GM12878 (cell line): ENCODE results near the gene RAB8A. TPM values are rescaled to one million over a fixed set of nuclear protein-coding genes. Genes with fewer than 3 reads are reported as not detected.

Experiments
- BHLHE40 ChIP-seq, 2 experiments: fragments of 450-650 bp in 1 of 2; IDR thresholded peaks; 2 replicates each; pipeline ENCODE4 v1.6.1; 2011 to 2017; ENCODE audit warnings: low read depth in 2 of 2, borderline replicate concordance in 1 of 2, improper control_type of control experiment in 1 of 2, low read length in 1 of 2, mild to moderate bottlenecking in 1 of 2
- E2F4 ChIP-seq: IDR thresholded peaks from 2 replicates; pipeline ENCODE4 v1.6.1; 2012; ENCODE audit warnings: low read depth, low read length, improper control_type of control experiment
- ELK1 ChIP-seq: IDR thresholded peaks from 2 replicates; pipeline ENCODE4 v1.6.1; 2012; ENCODE audit warnings: low read depth, low read length, improper control_type of control experiment
- ETV6 ChIP-seq, 2 experiments: fragments of 450-650 bp in 1 of 2; IDR thresholded peaks in 1 of 2; conservative IDR thresholded peaks in 1 of 2; 2 replicates each; pipeline ENCODE4 v1.6.1; 2014; ENCODE audit warnings: antibody characterized with exemption in 1 of 2, borderline replicate concordance in 1 of 2, low read depth in 1 of 2, mild to moderate bottlenecking in 1 of 2, moderate library complexity in 1 of 2
- GABPA ChIP-seq: IDR thresholded peaks from 2 replicates; pipeline ENCODE4 v1.6.1; 2014; ENCODE audit warnings: antibody characterized with exemption, low read depth, mild to moderate bottlenecking, inconsistent platforms
- HDAC2 ChIP-seq: fragments of 200-600 bp; sonication (generic); IDR thresholded peaks from 2 replicates; pipeline ENCODE4 v1.6.1; 2017
- HDAC6 ChIP-seq: fragments of 200-600 bp; sonication (generic); IDR thresholded peaks from one replicate; pipeline ENCODE4 v1.8.0; 2017; ENCODE audit warnings: antibody characterized with exemption; ENCODE audit not compliant: unreplicated experiment
- JUNB ChIP-seq: IDR thresholded peaks from 2 replicates; pipeline ENCODE4 v1.6.1; 2016; ENCODE audit warnings: antibody characterized with exemption, mild to moderate bottlenecking
- NFYB ChIP-seq: IDR thresholded peaks from 2 replicates; pipeline ENCODE4 v1.6.1; 2011; ENCODE audit warnings: low read depth, mild to moderate bottlenecking, low read length, improper control_type of control experiment, moderate library complexity; ENCODE audit not compliant: insufficient read depth
- PAX8 ChIP-seq: fragments of 450-650 bp; IDR thresholded peaks from 2 replicates; pipeline ENCODE4 v1.6.1; 2017; ENCODE audit warnings: mild to moderate bottlenecking, moderate library complexity
- PKNOX1 ChIP-seq: fragments of 450-650 bp; IDR thresholded peaks from 2 replicates; pipeline ENCODE4 v1.6.1; 2016; ENCODE audit warnings: mild to moderate bottlenecking
- RAD21 ChIP-seq: IDR thresholded peaks from 2 replicates; pipeline ENCODE4 v1.6.1; 2011; ENCODE audit warnings: mild to moderate bottlenecking, low read depth, low read length, moderate library complexity; ENCODE audit not compliant: insufficient read depth
- SMAD1 ChIP-seq: fragments of 450-650 bp; IDR thresholded peaks from 2 replicates; pipeline ENCODE4 v1.6.1; 2018; ENCODE audit warnings: mild to moderate bottlenecking, low read depth; ENCODE audit not compliant: partially characterized antibody
- STAT1 ChIP-seq: fragments of 450-650 bp; conservative IDR thresholded peaks from 2 replicates; pipeline ENCODE4 v1.6.1; 2014; ENCODE audit warnings: antibody characterized with exemption, mild to moderate bottlenecking
- TAF1 ChIP-seq: IDR thresholded peaks from 2 replicates; pipeline ENCODE4 v1.6.1; 2011; ENCODE audit warnings: mild to moderate bottlenecking, low read depth, low read length, borderline replicate concordance
- ZNF24 ChIP-seq: fragments of 450-650 bp; IDR thresholded peaks from 2 replicates; pipeline ENCODE4 v1.6.1; 2017; ENCODE audit warnings: antibody characterized with exemption, mild to moderate bottlenecking
- ZNF274 ChIP-seq: IDR thresholded peaks from one replicate; pipeline ENCODE4 v1.8.0; 2011; ENCODE audit not compliant: insufficient read length, insufficient read depth
- ZNF622 ChIP-seq: fragments of 450-650 bp; IDR thresholded peaks from 2 replicates; pipeline ENCODE4 v1.6.1; 2017; ENCODE audit warnings: mild to moderate bottlenecking, inconsistent platforms
- ZNF687 ChIP-seq: fragments of 450-650 bp; IDR thresholded peaks from 2 replicates; pipeline ENCODE4 v1.6.1; 2017; ENCODE audit warnings: mild to moderate bottlenecking, moderate library complexity
- polyA plus RNA-seq, 11 experiments: library from polyadenylated mRNA; depleted of rRNA in 4 of 11; unstranded in 6 of 11; stranded (reverse) in 5 of 11; fragments of >200 nt; fragmentation: Nextera tagmentation in 4 of 11; fragmentation: Illumina TruSeq in 1 of 11; extraction: Ambion mirVana in 4 of 11; extraction: Trizol in 1 of 11; gene quantifications; 1 replicate in 1 of 11; 2 replicates in 10 of 11; pipeline versions ENCODE4 v1.2.1 to v1.2.3, GENCODE V29; 2011 to 2016; ENCODE audit warnings: inconsistent platforms in 2 of 11, missing spikeins in 2 of 11, low read depth in 1 of 11
- total RNA-seq, 4 experiments: library from RNA; depleted of rRNA in 3 of 4; stranded (reverse); fragments of >200 nt in 3 of 4; fragmentation: Illumina TruSeq in 1 of 4; extraction: Trizol in 1 of 4; gene quantifications; 2 replicates each; pipeline versions ENCODE4 v1.2.1 to v1.2.3, GENCODE V29; 2013 to 2021

Gene RAB8A
- total and polyA plus RNA-seq, 10 of the 15 experiments (the other 5 are each of a cell fraction or from before 2014, with no cell fraction given): 23.9 to 314 (median 185) TPM

- TF ChIP-seq SMAD1: no peak
- TF ChIP-seq ZNF622: no peak
- no peak for TF ChIP-seq JUNB
- TF ChIP-seq PKNOX1: no peak
- no peak for TF ChIP-seq BHLHE40 (IDR thresholded peaks at IDR 0.05; ENCODE audit: borderline replicate concordance in 1 of 2, low read depth in 2 of 2, low read length in 1 of 2)
- TF ChIP-seq ZNF274: no peak
- no peak for TF ChIP-seq PAX8
- no peak for TF ChIP-seq ZNF687
- no peak for TF ChIP-seq STAT1
- TF ChIP-seq NFYB: no peak
- no peak for TF ChIP-seq TAF1
- no peak for TF ChIP-seq ZNF24
- no peak for TF ChIP-seq RAD21
- TF ChIP-seq E2F4: no peak
- TF ChIP-seq GABPA: no peak
- TF ChIP-seq HDAC2: no peak
- no peak for TF ChIP-seq ETV6 (conservative IDR thresholded peaks at IDR 0.05 in 1 of 2, IDR thresholded peaks at IDR 0.05 in 1 of 2; ENCODE audit: borderline replicate concordance in 1 of 2, low read depth in 1 of 2)
- TF ChIP-seq HDAC6: no peak
- no peak for TF ChIP-seq ELK1
Measured at GRCh38 chr19:16075430-16076153, 36.1 kb upstream of the RAB8A start (continued).
